Erythroblast (primary cell): ENCODE data around the gene APOC3.

ENCODE experiments used
- GATA1 ChIP-seq: IDR thresholded peaks from 2 replicates; pipeline ENCODE4 v1.6.1; 2011; ENCODE audit warnings: low read depth, mild to moderate bottlenecking, control low read depth, low read length, moderate library complexity
- POLR2A ChIP-seq: IDR thresholded peaks from 2 replicates; pipeline ENCODE4 v1.6.1; 2011; ENCODE audit warnings: mild to moderate bottlenecking, low read length

DNA sequence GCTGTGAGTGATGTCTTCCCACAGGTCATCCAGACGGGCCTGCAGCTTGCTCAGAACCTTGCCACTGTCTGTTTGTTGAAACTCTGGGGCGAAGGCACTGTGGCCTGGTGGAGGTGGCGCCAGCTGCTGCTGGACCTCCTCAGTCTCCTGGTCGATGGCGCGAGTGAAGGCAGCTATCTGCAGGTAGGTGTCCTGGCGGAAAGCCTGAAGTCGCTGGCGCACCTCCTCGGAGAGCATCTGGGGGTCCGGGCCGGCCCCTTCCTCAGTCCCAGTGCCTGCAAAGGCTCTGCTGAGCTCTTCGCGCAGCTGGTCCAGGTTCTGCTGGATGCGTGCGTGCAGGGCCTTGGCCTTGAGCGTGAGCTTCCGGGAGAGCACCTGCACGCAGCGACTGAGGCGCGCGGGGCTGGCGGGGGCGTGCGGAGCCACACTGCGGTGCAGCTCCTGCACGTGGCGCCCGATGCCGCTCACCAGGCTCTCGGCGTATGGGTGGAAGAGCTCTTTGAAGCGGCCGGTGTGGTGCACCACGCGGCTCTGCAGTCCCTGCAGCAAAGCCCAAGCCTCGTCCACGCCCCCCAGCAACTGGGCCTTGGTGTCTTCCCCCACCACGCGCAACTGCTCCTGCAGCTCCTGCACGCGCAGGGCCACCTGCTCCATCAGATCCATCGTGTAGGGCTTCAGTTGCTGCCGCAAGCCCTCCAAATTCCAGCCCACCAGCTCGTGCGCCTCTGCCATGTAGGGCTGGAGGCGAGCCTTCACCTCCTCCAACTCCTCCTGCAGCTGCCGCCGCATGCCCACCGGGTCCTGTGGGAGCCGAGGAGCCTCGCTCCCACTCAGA is 39.3 kb upstream of the APOC3 start:
- TF ChIP-seq POLR2A = no peak
- TF ChIP-seq GATA1 = no peak
